22Rv1 (cell line): Measurements from ENCODE around the gene SRRM3.

Source experiments
- H3K27ac ChIP-seq: fragments of 450-650 bp; 2 replicates; pipeline ENCODE4 v1.5.1; 2017
- CTCF ChIP-seq: fragments of 450-650 bp; IDR thresholded peaks from 2 replicates; pipeline ENCODE4 v1.5.1; 2017; ENCODE audit warnings: mild to moderate bottlenecking
- ZFX ChIP-seq: fragments of 450-650 bp; IDR thresholded peaks from 2 replicates; pipeline ENCODE4 v1.6.1; 2017; ENCODE audit warnings: antibody characterized with exemption, borderline replicate concordance

Gene SRRM3

GRCh38 chr7:76326646-76327233 is 125.0 kb downstream of the SRRM3 start:
- TF ChIP-seq ZFX: no peak
- no peak for TF ChIP-seq CTCF
- H3K27ac ChIP-seq: no peak overlapping the region

GRCh38 chr7:76327610-76328009 is 125.9 kb downstream of the SRRM3 start:
- no peak overlapping the region for H3K27ac ChIP-seq
- TF ChIP-seq CTCF (no peak), ZFX (no peak)

GRCh38 chr7:76328389-76328788 is 126.7 kb downstream of the SRRM3 start:
- no peak overlapping the region for H3K27ac ChIP-seq
- TF ChIP-seq ZFX (no peak), CTCF (no peak)

GRCh38 chr7:76329479-76329878 is 127.8 kb downstream of the SRRM3 start:
- TF ChIP-seq ZFX (no peak), CTCF (no peak)
- no peak overlapping the region for H3K27ac ChIP-seq

GRCh38 chr7:76330261-76330660 is 128.6 kb downstream of the SRRM3 start:
- TF ChIP-seq CTCF (no peak), ZFX (no peak)
- H3K27ac ChIP-seq: no peak overlapping the region

- TF ChIP-seq CTCF: 0 out of 2 replicates have a peak, but pooled peaks have one; percentile 9
- TF ChIP-seq ZFX: no peak
- no peak overlapping the region for H3K27ac ChIP-seq
Measured at GRCh38 chr7:76330673-76331072, 129.0 kb downstream of the SRRM3 start.

- H3K27ac ChIP-seq: 0 out of 2 replicates have a peak overlapping the region, but pooled peaks have one; percentile 4
- TF ChIP-seq CTCF (no peak), ZFX (no peak)
Measured at GRCh38 chr7:76332078-76332477, 130.4 kb downstream of the SRRM3 start.
